B cell (primary cell): ENCODE data around the gene ARHGAP18.

Experiments
- CTCF ChIP-seq: fragments of 200-600 bp; IDR thresholded peaks from one replicate; pipeline ENCODE4 v1.8.0; 2022; ENCODE audit warnings: antibody characterized with exemption, mild to moderate bottlenecking
- EZH2 ChIP-seq: IDR thresholded peaks from 2 replicates; pipeline ENCODE4 v1.6.1; 2012; ENCODE audit warnings: borderline replicate concordance, low read depth, mild to moderate bottlenecking, moderate library complexity, low read length; ENCODE audit not compliant: insufficient read depth, poor library complexity, severe bottlenecking

GRCh38 chr6:129684903-129685661, 24.9 kb downstream of the ARHGAP18 start:
- TF ChIP-seq CTCF, result no peak
- no peak for TF ChIP-seq EZH2
